Coronary artery (tissue), 2 donors: ENCODE results near the gene TUBB1.

Experiments used
- DNase-seq: peaks from one replicate; pipeline ENCODE4 v3.0.0-alpha.2; 2017; ENCODE audit warnings: low spot score
- H3K27ac ChIP-seq, 2 donors: fragments of 200-600 bp; sonication (generic); one replicate each; pipeline ENCODE4 v1.5.1; 2016 to 2019
- H3K4me3 ChIP-seq: fragments of 200-600 bp; sonication (generic); 2 replicates; pipeline ENCODE4 v1.5.1; 2016; ENCODE audit warnings: mild to moderate bottlenecking, moderate library complexity
- CTCF ChIP-seq: fragments of 200-600 bp; sonication (generic); IDR thresholded peaks from one replicate; pipeline ENCODE4 v1.5.1; 2019; ENCODE audit warnings: antibody characterized with exemption

The TUBB1 gene

GRCh38 chr20:59019217-59019616 lies at the start of gene TUBB1:
TUBB1 (plus strand) TSS chr20:59019429; CDS start chr20:59019523, 94 bp downstream.
- Histone ChIP-seq H3K4me3 (no peak within 1 kb of the TSS), H3K27ac (no peak within 1 kb of the TSS)
- DNase-seq = no peak
- no peak for TF ChIP-seq CTCF

GRCh38 chr20:58969439-58969838 lies 49.8 kb upstream of the TUBB1 start:
- H3K4me3 ChIP-seq = no peak overlapping the region
- no peak for TF ChIP-seq CTCF
- no peak for DNase-seq
- H3K27ac ChIP-seq = no peak overlapping the region

- no peak for DNase-seq
- H3K4me3 ChIP-seq = no peak overlapping the region
- H3K27ac ChIP-seq = no peak overlapping the region
- no peak for TF ChIP-seq CTCF
Observed at GRCh38 chr20:58970146-58970545, 49.1 kb upstream of the TUBB1 start.

GRCh38 chr20:58971429-58971828 lies 47.8 kb upstream of the TUBB1 start:
- no peak for TF ChIP-seq CTCF
- Histone ChIP-seq H3K4me3 (no peak overlapping the region), H3K27ac (no peak overlapping the region)
- no peak for DNase-seq

GRCh38 chr20:58973179-58973578 lies 46.0 kb upstream of the TUBB1 start:
- no peak for DNase-seq
- H3K27ac ChIP-seq = no peak overlapping the region
- TF ChIP-seq CTCF = no peak
- H3K4me3 ChIP-seq = no peak overlapping the region

- no peak for DNase-seq
- Histone ChIP-seq H3K27ac (no peak overlapping the region), H3K4me3 (no peak overlapping the region)
- TF ChIP-seq CTCF = no peak
Observed at GRCh38 chr20:58973866-58974265, 45.4 kb upstream of the TUBB1 start.

- no peak for TF ChIP-seq CTCF
- Histone ChIP-seq H3K27ac (no peak overlapping the region), H3K4me3 (no peak overlapping the region)
- DNase-seq = no peak
Observed at GRCh38 chr20:58975353-58975752, 43.9 kb upstream of the TUBB1 start.
